Measurements from ENCODE around the gene IPO13.

The IPO13 gene

DNA sequence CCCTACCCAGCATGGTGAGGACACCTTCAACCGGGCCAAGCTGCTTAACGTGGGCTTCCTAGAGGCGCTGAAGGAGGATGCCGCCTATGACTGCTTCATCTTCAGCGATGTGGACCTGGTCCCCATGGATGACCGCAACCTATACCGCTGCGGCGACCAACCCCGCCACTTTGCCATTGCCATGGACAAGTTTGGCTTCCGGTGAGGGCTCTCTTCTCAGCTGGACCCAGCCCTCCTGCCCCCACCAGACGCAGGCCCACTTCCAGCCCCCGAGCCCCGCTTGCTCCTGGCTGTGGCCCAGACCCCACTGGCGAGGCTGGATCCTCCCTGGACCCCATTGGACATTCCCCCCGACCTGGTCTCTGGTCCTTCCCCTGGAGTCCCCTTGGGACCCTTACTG, 38.1 kb downstream of the IPO13 start:
- Histone ChIP-seq H3K4me3 (ENCODE audit: low read depth in 1 of 2, low read length in 2 of 2) (no peak overlapping the region), H4K20me1 (ENCODE audit: insufficient read depth, low read length) (no peaks in the 10 kb centered on the region), H3K4me2 (ENCODE audit: insufficient read depth, low read length) (no peak overlapping the region), H3K36me3 (ENCODE audit: insufficient read depth, low read length) (no peaks in the 10 kb centered on the region), H3K9me3 (ENCODE audit: insufficient read depth, low read length, severe bottlenecking) (no peaks in the 10 kb centered on the region), H2AFZ (ENCODE audit: low read depth, low read length) (no peak overlapping the region), H3K27me3 (ENCODE audit: insufficient read depth, low read length, poor library complexity) (peaks cover 11% of the 10 kb centered on the region), H3K79me2 (ENCODE audit: insufficient read depth, low read length) (no peaks in the 10 kb centered on the region), H3K27ac (ENCODE audit: low read length) (no peak overlapping the region), H3K9ac (ENCODE audit: low read depth, low read length) (no peak overlapping the region), H3K4me1 (ENCODE audit: insufficient read depth, low read length) (peaks cover 1% of the 10 kb centered on the region; the same call in 1 of the 2 replicates)
- no peak for ATAC-seq (ENCODE audit: insufficient read depth, low read depth)
- no peak for TF ChIP-seq EZH2 (IDR thresholded peaks at IDR 0.05; ENCODE audit: borderline replicate concordance, low read depth, low read length, severe bottlenecking)
- TF ChIP-seq, protein P1, sequence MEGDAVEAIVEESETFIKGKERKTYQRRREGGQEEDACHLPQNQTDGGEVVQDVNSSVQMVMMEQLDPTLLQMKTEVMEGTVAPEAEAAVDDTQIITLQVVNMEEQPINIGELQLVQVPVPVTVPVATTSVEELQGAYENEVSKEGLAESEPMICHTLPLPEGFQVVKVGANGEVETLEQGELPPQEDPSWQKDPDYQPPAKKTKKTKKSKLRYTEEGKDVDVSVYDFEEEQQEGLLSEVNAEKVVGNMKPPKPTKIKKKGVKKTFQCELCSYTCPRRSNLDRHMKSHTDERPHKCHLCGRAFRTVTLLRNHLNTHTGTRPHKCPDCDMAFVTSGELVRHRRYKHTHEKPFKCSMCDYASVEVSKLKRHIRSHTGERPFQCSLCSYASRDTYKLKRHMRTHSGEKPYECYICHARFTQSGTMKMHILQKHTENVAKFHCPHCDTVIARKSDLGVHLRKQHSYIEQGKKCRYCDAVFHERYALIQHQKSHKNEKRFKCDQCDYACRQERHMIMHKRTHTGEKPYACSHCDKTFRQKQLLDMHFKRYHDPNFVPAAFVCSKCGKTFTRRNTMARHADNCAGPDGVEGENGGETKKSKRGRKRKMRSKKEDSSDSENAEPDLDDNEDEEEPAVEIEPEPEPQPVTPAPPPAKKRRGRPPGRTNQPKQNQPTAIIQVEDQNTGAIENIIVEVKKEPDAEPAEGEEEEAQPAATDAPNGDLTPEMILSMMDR (IDR thresholded peaks at IDR 0.05; ENCODE audit: borderline replicate concordance, extremely low read depth, low read length, poor library complexity, severe bottlenecking): no peak
- DNase-seq: no peak

DNA sequence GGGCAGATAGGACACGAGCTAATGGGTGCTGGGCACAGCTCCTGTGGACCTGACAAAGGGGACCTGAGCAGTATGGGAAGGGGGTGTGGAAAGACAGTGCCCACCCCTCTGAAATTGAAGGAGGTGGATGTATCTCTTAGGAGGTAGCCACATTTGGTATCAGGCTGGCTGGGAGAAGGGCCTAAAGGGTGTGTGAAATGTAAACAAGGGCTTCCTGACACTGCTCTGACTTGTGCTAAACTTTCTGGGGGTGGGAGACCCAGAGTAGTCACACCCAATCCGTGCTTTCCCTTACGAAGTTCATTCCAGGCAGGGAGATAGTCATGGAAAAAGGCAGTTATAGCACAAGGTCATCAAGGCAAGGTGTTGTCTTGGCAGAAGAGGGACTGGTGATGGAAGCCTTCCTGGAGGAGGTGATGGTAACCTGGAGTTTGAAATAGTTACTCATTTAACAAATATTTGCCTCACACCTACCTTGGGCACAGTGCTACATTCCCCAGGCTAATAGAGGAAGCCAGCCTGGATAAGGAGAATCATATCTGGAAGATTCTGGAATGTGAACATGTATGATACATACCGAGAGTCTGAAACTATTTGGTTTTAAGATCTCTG, 39.3 kb downstream of the IPO13 start:
- Histone ChIP-seq H3K27me3 (ENCODE audit: insufficient read depth, low read length, poor library complexity) (peaks cover 8% of the 10 kb centered on the region), H2AFZ (ENCODE audit: low read depth, low read length) (no peak overlapping the region), H4K20me1 (ENCODE audit: insufficient read depth, low read length) (no peaks in the 10 kb centered on the region), H3K79me2 (ENCODE audit: insufficient read depth, low read length) (no peaks in the 10 kb centered on the region), H3K4me1 (ENCODE audit: insufficient read depth, low read length) (peaks cover 3% of the 10 kb centered on the region), H3K9ac (ENCODE audit: low read depth, low read length) (no peak overlapping the region), H3K27ac (ENCODE audit: low read length) (no peak overlapping the region), H3K4me2 (ENCODE audit: insufficient read depth, low read length) (no peak overlapping the region), H3K4me3 (ENCODE audit: low read depth in 1 of 2, low read length in 2 of 2) (no peak overlapping the region), H3K9me3 (ENCODE audit: insufficient read depth, low read length, severe bottlenecking) (no peaks in the 10 kb centered on the region), H3K36me3 (ENCODE audit: insufficient read depth, low read length) (no peaks in the 10 kb centered on the region)
- ATAC-seq (ENCODE audit: insufficient read depth, low read depth): no peak
- no peak for TF ChIP-seq EZH2 (IDR thresholded peaks at IDR 0.05; ENCODE audit: borderline replicate concordance, low read depth, low read length, severe bottlenecking)
- DNase-seq: no peak

DNA sequence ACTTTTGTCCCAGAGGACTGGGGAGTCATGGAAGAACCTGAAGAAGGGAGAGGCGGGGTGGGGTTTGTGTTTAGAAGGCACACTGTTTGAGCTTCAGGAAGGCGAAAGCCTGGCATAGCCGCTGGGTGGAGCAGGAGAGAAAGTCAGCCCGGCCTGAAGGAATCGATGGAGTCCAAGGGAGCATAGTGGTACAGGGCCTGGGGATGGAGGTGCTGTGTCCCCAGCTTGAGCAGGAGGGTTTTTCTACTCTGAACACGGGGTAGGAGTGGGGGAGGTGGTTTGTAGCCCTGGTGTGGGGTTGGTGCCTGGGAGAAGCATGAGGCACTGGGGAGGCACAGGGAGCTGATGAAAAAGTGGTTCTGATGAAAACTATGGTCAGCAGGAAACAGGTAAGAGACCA, 40.0 kb downstream of the IPO13 start:
- Histone ChIP-seq H3K27me3 (ENCODE audit: insufficient read depth, low read length, poor library complexity) (peaks cover 13% of the 10 kb centered on the region), H4K20me1 (ENCODE audit: insufficient read depth, low read length) (no peaks in the 10 kb centered on the region), H2AFZ (ENCODE audit: low read depth, low read length) (no peak overlapping the region), H3K27ac (ENCODE audit: low read length) (no peak overlapping the region), H3K79me2 (ENCODE audit: insufficient read depth, low read length) (no peaks in the 10 kb centered on the region), H3K4me1 (ENCODE audit: insufficient read depth, low read length) (peaks cover 9% of the 10 kb centered on the region), H3K9ac (ENCODE audit: low read depth, low read length) (no peak overlapping the region), H3K36me3 (ENCODE audit: insufficient read depth, low read length) (no peaks in the 10 kb centered on the region), H3K4me2 (ENCODE audit: insufficient read depth, low read length) (no peak overlapping the region), H3K9me3 (ENCODE audit: insufficient read depth, low read length, severe bottlenecking) (no peaks in the 10 kb centered on the region), H3K4me3 (ENCODE audit: low read depth in 1 of 2, low read length in 2 of 2) (no peak overlapping the region)
- ATAC-seq (ENCODE audit: insufficient read depth, low read depth) (no peak), DNase-seq (no peak)
- TF ChIP-seq EZH2 (IDR thresholded peaks at IDR 0.05; ENCODE audit: borderline replicate concordance, low read depth, low read length, severe bottlenecking): no peak
- TF ChIP-seq, protein P1 (IDR thresholded peaks at IDR 0.05; ENCODE audit: borderline replicate concordance, extremely low read depth, low read length, poor library complexity, severe bottlenecking): no peak

DNA sequence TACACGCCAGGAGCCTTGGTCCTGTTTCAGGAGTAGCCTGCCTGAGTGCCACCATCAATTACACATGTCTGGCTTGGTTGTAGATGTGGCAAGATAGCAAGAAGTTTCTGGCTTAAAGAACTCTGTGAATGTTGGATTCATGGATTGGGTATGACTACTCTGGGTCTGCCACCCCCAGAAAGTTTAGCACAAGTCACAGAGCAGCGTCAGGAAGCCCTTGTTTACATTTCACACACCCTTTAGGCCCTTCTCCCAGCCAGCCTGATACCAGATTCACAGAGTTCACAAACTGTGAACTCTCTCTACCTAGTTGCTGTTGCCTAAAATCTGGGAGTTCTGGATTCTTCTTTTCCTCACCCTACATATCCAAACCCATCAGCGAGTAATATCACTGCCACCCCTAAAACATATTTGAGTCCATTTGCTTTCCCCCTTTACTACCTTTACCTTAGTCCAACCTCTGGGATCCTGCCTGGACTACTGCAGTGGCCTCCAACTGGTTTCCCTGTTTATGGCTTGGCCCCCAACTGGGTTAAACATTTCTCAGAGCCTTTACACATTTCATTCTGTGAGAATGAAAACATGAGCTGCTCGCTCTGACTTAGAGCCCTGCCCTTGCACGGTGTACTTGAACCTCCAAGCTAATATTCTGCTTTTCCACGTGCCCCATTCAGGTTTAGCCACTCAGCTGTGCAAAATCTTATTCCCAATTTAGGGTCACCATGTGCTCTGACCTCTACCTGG, 40.6 kb downstream of the IPO13 start:
- no peak for ATAC-seq (ENCODE audit: insufficient read depth, low read depth)
- no peak for DNase-seq
- Histone ChIP-seq H3K4me2 (ENCODE audit: insufficient read depth, low read length) (no peak overlapping the region), H3K4me3 (ENCODE audit: low read depth in 1 of 2, low read length in 2 of 2) (no peak overlapping the region), H3K79me2 (ENCODE audit: insufficient read depth, low read length) (no peaks in the 10 kb centered on the region), H3K27ac (ENCODE audit: low read length) (no peak overlapping the region), H3K27me3 (ENCODE audit: insufficient read depth, low read length, poor library complexity) (peaks cover 13% of the 10 kb centered on the region), H3K9ac (ENCODE audit: low read depth, low read length) (no peak overlapping the region), H3K9me3 (ENCODE audit: insufficient read depth, low read length, severe bottlenecking) (no peaks in the 10 kb centered on the region), H2AFZ (ENCODE audit: low read depth, low read length) (no peak overlapping the region), H4K20me1 (ENCODE audit: insufficient read depth, low read length) (no peaks in the 10 kb centered on the region), H3K4me1 (ENCODE audit: insufficient read depth, low read length) (peaks cover 15% of the 10 kb centered on the region), H3K36me3 (ENCODE audit: insufficient read depth, low read length) (no peaks in the 10 kb centered on the region)
- TF ChIP-seq EZH2 (IDR thresholded peaks at IDR 0.05; ENCODE audit: borderline replicate concordance, low read depth, low read length, severe bottlenecking): no peak
- TF ChIP-seq, protein P1 (IDR thresholded peaks at IDR 0.05; ENCODE audit: borderline replicate concordance, extremely low read depth, low read length, poor library complexity, severe bottlenecking): no peak
